OCI-LY1 (cell line): Measurements from ENCODE around the gene SMC5.

Experiments
- EZH2 ChIP-seq: fragments of 200-600 bp; sonication (generic), shearing (Covaris generic); IDR thresholded peaks from 2 replicates; pipeline ENCODE4 v1.8.0; 2017; ENCODE audit warnings: borderline replicate concordance, mixed run types, mild to moderate bottlenecking, antibody characterized with exemption, low read length, moderate library complexity, mixed read lengths
- TF ChIP-seq, protein P1 (sequence below): fragments of 200-600 bp; sonication (generic), shearing (Covaris generic); IDR thresholded peaks from 2 replicates; pipeline ENCODE4 v1.5.1; 2017; ENCODE audit warnings: mild to moderate bottlenecking, antibody characterized with exemption, low read length, moderate library complexity, mixed read lengths

DNA sequence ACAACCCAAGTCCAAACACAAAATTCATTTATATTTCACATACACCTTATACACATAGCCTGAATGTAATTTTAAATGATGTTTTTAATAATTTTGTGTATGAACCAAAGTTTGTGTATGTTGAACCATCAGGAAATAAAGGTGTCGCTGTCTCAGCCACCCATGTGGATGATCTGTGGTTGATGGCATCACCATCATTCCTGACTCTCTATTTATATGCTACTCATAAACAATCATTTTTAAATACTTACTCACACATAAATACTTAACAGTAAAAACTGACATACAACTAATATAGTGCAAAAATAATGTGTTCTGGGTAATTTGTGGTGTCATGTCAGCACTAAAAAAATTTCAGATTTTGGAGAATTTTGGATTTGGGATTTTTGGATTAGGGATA lies 38.4 kb downstream of the SMC5 start:
- no peak for TF ChIP-seq EZH2
- TF ChIP-seq, protein P1, sequence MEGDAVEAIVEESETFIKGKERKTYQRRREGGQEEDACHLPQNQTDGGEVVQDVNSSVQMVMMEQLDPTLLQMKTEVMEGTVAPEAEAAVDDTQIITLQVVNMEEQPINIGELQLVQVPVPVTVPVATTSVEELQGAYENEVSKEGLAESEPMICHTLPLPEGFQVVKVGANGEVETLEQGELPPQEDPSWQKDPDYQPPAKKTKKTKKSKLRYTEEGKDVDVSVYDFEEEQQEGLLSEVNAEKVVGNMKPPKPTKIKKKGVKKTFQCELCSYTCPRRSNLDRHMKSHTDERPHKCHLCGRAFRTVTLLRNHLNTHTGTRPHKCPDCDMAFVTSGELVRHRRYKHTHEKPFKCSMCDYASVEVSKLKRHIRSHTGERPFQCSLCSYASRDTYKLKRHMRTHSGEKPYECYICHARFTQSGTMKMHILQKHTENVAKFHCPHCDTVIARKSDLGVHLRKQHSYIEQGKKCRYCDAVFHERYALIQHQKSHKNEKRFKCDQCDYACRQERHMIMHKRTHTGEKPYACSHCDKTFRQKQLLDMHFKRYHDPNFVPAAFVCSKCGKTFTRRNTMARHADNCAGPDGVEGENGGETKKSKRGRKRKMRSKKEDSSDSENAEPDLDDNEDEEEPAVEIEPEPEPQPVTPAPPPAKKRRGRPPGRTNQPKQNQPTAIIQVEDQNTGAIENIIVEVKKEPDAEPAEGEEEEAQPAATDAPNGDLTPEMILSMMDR, result no peak
